Activated naive CD4-positive, alpha-beta T cell treated with Interleukin-2 at 50 U/mL for 16 hours (primary cell): ENCODE data around the gene INTS7.
"Not testable (repeated sequence)": the region's sequence is repeated elsewhere in the genome, so short reads cannot be mapped to it uniquely, and the experiment has no call there.

Experiments
- DNase-seq: peaks from one replicate; pipeline ENCODE4 v3.0.0-alpha.2; 2020

Gene INTS7

DNA sequence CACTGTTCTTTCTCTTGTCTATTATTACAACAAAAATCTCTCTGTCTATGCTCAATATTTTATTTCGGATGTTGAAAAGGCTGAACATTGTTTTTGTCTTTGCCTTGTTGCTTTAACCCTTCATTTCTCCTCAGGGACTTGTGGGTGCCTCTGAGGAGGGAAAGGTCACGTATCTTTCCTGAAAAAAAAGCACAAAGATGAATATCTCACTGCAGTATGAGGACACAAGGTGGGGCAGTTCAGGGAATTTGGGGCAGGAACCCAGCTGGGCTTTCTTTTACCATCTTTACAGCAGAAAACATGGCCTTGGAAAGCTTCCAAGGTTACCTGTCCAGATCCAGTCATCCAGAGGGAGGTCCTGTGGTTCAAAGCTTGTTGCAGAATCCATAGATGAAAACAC, 105.7 kb downstream of the INTS7 start:
- no peak for DNase-seq

DNA sequence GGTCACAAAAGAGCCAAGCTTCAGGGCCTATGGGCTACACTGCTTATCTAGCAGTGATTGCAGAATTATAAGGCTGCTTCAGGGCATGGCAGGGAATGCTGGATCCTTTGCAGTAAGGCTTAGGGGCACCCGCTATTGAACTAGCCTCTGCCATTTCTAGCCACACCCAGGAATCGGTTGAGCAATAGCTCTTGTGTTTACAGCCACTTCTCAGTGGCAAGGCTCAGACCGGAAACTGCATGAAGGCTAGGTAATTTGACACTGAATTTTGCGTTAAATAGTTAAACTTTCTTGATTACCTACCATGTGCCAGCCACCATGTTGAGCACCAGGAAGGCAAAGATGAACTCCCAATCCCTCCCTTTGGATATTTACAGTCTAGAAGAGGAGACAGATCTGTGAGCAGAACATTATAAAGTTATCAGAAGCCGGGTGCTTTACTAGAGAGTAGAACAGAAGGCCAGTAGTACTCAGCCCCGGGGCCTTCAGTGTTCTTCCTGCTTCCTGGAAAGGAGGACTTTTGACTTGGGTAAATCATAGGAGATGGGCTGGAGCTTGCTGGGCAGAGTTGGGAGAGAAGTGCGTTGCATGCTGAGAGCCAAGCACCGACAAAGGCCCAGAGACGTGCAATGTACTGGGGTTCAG, 106.2 kb downstream of the INTS7 start:
- DNase-seq: no peak

DNA sequence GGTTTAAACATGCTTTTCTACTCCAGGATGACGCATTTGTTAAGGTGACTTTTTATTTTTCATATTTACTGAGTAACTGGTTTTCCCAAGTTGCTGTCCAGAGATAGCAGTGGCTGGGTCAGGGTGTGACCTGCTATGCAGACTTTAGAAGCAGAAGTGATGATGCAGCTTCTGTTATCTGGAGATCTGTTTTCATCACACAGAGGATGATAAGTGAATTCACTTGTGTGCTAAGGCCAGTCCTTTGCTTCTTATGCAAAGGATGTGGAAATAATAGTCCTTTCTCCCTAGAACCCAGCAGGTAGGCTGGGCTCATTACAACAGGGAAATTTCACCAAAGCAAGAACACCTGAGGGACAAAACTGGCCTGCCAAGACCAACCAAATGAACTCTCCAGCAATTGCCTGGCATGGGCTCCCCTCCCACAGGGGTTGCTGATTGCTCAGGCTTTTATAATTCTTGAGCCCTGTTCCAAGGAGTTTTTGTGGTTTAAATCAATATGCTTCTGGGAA, 107.0 kb downstream of the INTS7 start:
- DNase-seq: no peak

DNA sequence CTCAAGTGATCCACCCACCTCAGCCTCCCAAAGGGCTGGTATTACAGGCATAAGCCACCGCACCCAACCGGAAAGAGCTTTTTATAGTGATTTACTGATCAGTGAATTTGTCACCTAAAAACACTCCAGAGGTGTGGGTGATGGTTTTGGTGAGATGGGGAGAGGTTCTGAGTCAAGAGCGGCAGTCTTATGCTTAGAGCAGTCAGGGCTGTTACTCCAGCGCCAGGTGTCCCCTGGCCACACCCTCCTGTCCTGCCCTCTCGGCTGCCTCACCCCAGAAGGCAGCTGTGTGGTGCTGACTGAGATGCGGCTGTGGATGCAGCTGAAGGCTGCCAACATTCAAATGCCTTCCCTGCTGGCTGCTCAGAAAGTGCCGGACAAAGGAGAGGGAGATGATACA, 110.3 kb downstream of the INTS7 start:
- no peak for DNase-seq

DNA sequence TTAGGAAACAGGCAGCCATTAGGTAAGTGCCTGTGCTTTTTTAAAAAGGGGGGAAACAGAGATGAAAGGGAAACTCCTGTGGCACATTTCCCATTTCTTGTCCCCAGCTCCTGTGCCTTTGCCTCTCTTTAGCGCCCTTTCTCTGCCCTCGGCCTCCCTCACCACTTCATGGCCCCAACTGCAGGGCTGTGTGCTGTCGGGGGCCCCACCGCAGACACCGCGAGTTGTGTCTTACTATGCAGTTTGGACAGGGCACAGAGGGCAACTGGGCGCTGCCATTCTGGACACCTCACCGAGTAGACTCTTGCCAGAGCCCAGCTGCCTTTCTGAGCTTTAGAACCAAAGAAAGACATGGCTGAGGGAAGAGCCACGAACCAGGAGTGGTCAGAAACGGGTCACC, 111.1 kb downstream of the INTS7 start:
- no peak for DNase-seq

DNA sequence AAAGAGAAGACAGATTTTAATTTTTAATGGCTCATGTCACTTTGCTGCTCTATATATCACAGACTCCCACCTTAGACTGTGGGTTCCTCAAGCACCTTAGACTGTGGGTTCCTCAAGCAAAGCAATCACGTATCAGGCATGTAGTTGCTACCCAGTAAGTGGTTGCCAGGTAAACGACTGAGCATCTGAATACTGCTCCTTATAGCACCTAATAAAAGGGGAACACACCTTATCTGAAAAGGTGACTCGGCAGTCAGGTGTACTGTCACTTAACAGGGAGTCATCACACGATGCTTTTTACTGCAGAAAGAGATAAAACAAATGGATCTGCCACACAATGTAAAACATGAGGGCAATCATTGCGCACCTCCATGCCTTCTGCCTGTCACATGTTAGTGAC, 112.3 kb downstream of the INTS7 start:
- DNase-seq: no peak

DNA sequence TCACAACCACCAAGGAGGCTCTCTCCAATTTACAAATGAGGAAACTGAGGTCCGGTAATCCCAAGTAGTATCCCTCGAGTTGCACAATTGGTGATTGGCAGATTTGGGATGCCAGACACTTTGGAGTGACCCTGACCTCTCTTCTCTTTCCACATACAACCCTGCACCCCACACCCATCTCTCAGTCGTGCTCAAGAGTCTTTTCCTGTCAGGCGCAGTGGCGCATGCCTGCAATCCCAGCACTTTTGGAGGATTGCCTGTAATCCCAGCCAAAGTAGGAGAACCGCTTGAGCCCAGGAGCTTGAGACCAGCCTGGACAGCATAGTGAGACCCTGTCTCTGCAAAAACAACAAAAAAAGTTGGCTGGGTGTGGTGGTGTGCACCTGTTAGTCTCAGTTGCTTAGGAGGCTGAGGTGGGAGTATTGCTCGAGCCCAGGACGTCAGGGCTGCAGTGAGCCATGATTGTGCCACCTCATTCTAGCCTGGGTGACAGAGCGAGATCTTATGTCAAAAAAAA, 113.7 kb downstream of the INTS7 start:
- DNase-seq: no peak

DNA sequence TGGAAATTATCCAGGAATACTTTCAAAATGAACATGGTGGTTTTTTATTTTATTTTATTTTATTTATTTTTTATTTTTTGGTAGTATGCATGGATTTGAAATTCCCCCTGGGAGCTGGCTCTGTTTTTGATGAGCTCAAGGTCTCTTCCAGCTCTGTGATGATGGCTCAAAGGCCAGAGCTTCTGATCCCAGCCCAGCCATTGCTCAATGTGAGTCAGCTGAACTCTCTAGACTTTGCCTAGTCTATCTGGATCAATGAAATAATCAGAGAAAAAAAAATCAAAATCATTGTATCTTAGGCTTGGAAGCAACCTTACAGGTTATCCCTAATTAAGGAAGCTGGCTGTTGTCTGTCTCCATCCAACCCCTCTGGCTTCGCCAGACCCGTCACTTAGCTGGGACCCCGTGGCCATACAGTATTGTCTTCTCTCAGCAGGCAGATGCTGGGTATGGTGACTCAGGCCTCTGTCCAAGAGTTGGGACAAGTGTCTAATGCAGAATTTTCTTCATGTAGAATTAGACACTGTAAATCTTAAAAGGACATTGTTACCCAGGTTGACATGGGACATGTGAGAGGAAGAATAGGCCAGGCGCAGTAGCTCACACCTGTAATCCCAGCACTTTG, 114.6 kb downstream of the INTS7 start:
- DNase-seq: no peak

DNA sequence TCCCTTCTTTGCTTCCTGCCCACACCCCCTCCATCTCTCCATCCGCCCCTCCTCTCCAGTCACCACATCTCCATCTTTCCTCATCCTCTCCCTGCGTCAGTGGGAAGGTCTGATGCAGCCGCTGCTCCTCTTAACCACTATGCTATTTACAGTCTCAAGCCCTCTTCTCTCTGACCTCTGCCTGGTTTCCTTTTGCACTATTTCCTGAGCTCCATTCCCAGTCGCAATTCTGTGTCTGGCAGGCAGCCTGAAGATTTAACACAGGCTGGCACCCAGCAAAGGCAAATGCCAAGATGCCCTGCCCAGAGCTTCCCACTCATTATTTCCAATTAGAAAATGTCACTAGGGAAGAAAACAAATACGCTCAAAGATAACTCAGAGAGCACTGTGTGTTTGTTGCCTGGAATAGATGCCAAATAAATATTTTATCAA, 115.2 kb downstream of the INTS7 start:
- no peak for DNase-seq

DNA sequence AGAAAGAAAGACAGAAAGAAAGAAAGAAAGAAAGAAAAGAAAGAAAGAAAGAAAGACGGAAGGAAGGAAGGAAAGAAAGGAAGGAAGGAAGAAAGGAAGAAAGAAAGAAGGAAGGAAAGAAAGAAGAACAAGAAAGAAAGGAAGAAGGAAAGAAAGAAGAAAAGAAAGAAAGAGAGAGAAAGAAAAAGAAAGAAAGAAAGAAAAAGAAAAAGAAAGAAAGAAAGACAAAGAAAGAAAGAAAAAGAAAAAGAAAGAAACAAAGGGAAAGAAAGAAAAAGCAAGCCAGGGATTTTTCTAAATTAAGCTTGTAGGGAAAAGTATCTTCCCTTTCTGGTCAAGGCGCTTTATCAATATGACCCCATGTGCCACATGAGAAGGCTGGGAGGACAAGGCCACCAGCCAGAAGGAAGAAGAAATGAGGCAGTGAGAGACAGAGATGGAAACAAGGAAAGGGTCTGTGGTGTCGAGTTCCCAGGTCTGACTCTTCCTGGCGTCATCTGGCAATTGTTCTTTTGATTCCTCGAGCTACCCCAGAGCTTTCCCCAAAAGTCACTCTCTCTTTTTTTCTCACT, 116.4 kb downstream of the INTS7 start:
- DNase-seq: no peak

DNA sequence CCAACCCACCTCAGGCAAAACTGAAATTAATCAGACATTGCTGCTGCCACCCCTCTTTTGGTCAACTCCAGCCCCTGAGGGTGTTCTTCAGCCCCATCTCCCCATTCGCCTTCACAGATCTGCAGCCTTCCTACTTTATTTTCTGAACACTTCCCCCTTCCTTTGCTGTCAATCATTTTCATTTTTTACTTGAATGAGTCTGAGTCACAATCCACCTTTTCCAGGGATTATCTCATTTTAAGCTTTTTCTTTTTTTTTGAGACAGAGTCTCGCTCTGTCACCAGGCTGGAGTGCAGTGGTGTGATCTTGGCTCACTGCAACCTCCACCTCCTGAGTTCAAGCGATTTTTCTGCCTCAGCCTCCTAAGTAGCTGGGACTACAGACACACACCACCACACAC, 118.9 kb downstream of the INTS7 start:
- DNase-seq: not testable (repeated sequence)

DNA sequence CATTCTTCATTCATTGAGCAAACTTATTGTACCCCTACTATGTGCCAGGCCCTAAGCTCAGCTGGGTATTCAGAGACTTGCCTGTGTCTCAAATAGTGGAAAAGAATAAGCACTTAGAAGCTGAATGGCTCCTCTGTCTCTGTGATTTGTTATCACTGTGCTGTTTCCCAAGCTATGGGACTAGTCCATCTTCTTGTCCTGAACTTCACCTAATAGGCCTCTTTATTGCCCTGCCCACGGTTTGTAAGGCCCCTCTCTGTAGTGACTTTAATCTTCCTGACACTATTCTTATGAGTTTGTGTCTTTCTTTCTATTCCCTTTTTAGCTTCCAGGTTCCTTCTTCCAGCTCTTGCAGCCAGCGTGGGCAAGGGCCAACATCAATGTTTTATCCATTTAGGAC, 119.4 kb downstream of the INTS7 start:
- no peak for DNase-seq

DNA sequence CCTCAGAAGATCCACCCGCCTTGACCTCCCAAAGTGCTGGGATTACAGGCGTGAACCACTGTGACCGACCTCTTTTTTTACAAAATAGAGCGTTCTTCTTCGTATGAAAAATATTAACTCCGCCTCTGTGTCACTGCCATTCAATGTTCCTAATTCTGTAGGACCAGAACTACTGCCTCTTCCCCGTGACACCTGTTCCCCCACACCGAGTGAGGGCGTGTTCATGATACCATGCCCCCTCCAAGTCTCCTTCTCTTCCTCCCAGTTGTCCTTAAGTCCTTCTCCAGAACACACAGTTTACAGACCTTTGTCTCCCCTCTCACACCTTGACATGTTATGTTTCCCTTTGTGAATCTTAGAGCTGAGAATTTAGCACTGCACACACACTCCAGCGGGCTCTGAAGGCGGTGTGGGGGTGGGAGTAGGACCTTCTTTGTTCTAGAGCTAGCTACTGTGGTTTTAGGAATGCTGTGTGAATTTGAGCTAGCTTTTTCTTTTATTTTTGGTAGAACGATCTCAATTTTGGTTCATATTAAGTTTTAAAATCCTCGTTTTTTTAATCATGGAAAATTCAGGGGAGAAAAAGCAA, 122.4 kb downstream of the INTS7 start:
- no peak for DNase-seq

DNA sequence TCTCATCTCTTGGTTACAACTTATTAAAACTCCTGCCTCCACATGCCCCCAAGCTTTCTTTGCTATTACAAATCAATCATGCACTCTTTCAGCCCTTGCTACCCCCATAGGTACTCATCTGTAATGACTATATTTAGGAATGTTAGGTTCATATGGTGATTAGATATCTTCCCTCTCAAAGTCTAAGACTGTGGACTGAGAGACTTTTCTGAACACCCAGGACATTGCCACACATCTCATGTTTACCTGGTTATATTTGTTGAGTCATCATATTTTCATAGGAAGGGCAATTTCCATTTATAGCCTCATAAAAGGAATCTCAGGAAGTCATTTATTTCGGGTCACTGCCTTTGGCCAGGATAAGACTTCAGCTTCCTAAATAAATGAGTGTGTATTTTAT, 123.3 kb downstream of the INTS7 start:
- DNase-seq: no peak

DNA sequence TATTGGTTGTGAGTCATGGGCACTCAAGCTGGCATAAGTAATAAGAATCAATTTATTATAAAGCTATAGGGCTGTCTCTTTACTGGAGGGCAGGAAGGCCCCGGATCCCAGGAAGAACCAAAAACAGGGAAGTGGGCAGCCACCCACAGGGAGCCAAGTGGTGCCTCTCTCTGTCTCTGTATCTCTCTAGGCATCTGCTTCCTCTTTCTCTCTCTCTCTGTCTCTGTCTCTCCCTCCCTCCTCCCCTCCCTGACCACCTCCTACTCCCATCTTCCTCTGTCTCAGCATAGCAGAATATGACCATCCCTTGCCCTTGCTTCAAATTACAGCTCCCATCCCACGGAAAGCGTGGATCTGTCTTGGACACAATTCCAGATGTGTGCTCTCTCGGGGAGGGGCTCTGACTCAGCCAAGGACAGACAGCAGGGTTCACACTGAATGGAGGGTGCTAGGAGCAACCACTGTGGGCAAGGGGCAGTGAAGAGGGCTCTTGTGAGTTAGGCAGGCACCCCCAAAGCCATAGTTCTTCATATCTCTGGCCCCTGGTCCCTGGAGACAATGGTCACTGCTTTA, 124.4 kb downstream of the INTS7 start:
- no peak for DNase-seq

DNA sequence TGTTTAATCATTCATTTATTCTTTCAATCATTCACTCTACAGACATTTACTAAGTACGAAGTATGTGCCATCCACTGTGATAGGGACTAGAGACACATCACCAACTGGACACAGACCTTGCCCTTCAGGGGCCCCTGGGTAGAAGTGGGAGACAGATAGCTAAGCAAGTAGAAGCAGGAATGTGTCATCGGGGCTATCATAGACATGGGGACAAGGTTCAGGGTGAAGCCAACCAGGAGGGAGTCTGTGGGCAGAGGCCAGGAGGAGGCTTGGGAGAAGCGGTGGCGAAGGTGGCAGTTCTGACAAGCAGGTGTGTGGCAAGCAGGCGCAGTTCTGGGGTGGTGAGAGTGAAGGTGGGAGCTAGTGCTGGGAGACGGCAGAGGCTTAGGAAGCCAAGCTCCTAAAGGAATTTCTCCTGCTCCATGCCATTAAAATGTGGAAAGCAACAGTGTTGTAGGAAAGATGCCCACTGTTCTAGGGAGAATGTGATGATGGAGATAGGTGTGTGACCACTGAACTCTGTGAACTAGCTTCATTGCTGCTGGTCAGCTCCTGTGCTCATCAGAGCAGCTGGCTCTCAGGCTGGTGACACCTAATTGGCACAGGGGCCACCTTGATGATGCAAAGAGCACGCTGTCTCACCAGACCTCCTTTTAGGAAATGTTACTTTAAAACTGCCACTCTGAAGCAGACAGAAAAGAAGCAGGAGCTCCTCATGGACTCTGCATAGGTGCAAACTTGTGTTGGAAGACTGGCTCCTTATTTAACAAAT, 125.1 kb downstream of the INTS7 start:
- DNase-seq: no peak

DNA sequence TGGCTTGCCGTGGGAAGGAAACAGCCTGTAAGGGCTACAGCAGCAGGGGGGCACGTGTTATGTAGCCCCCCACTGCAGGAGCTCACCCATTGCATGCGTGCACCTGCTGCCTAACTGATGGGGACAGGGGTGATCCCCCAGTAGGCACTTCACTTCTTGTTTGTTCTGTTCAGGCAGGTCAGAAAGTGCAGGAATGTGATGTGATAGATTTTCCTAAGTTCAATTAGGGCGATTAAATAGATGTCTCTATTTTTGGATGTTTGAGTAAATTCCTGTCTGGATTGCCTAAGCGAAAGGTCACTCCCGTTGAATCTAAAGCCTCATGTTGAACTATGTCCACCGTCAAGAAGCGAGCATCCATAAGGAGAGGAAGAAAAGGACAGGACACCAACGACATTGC, 126.0 kb downstream of the INTS7 start:
- no peak for DNase-seq

DNA sequence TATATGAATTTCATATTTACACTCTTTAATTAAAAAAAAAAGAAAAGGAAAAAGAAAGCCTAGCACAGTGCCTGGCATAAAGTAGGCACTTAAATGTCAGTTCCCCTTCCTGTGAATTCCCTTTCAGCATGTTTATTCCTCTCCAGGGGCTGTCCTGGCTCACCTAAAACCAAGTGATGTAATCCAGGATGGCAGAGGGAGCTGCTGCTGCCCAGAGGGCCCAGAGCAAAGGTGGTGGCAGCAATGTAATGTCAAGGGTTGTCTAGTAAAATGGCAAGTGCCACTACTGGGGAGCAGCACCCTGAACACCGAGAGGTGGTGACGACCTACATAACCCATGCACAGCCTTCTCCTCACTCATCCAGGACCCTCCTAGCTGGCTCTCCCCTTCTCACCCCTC, 126.4 kb downstream of the INTS7 start:
- DNase-seq: no peak

DNA sequence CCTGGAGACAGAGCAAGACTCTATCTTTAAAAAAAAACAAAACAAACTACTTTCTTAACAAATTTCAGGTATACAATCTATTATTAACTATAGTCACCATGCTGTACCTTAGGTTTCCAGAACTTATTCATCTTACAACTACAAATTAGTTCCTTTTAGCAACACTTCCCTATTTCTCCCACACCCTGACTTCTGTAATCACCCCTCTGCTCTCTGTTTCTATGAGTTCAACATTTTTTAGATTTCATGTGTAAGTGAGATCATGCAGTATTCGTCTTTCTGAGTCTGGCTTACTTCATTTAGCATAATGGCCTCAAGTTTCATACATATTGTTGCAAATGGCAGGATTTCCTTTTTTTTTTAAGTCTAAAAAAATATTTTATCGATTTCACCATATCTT, 126.9 kb downstream of the INTS7 start:
- no peak for DNase-seq

DNA sequence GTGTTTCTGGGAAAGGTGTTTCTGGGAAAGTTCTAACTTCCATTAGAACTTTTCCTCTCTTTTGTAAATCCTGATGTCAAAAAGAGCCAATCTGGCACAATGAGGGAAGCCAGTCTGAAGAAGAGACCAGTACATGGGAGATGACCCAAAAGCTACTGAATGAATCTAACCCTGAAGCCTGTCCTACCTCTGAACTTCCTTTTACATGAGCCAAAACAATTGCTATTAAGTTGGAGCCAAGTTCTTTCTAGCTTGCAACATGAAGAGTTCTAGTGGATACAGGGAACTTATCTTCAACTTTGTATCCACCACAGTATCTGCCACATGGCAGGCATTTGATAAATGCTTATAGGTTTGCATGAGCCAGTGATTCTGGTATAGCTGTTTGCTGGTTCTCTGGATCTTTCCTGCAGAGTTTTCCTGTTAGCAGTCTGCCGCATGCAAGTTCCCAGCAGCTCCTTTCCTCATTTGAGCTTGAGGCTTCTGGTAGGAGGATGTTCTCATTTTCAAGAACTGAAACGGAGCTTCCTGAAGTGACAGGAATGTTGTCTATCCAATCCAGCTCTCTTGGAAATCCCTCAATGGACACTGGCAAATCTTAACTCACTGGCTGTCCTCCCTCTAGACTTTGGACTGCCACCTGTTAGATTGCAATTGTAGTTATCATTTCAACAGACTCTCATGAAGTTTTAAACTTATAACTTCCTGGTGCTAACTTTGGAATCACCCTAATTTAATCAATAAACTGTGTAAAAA, 131.7 kb downstream of the INTS7 start:
- no peak for DNase-seq

DNA sequence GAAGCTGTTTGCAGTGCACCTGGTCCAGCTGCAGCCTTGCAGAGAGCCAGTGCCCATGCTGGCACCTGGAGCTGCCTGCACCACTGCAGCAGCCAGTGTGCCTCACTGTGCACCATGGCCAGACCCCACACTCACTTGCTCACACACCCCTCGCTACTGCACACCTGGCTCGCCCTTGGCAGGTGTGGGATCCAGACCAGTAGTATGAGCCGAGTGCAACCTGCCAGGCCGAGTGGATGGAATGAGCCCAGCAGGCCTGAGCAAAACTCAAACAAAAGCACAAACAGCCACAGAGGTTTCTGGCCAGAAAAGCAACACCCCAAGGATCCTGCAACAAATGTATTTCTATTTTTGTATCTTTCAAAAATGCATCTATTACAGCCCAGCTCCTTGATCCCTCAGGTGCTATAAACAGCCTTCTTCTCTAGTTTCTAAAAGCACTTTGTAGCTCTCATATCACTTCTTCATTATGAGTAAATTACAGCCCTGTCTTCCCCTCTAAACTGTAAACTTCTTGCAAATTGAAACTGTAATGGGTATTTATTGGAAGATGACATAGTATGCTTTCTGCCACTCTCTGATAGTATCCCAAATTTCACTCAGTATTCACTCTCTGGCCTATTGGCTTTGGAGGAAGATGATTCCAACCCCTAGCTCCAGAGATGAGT, 132.6 kb downstream of the INTS7 start:
- DNase-seq: no peak
